ENCODE measurements around the gene FSD1.

FSD1 gene

GRCh38 chr19:4322942-4323665 is 18.7 kb downstream of the FSD1 start:
- Histone ChIP-seq H3K9me3 (ENCODE audit: insufficient read depth, low read length) (no peaks in the 10 kb centered on the region), H2AFZ (ENCODE audit: low read depth, low read length) (no peak overlapping the region), H3K4me3 (ENCODE audit: low read length) (no peak overlapping the region), H4K20me1 (ENCODE audit: insufficient read depth, low read length) (no peaks in the 10 kb centered on the region), H3K4me1 (ENCODE audit: low read length) (no peaks in the 10 kb centered on the region), H3K4me2 (ENCODE audit: low read length) (no peak overlapping the region), H3K79me2 (ENCODE audit: low read length) (no peaks in the 10 kb centered on the region), H3K36me3 (replicated peaks; ENCODE audit: low read depth, low read length) (peaks cover 9% of the 10 kb centered on the region), H3K27me3 (ENCODE audit: low read depth, low read length) (no peaks in the 10 kb centered on the region), H3K27ac (ENCODE audit: low read length) (no peak overlapping the region), H3K9ac (ENCODE audit: low read length) (no peak overlapping the region)
- TF ChIP-seq EZH2phosphoT487 (IDR thresholded peaks at IDR 0.05; ENCODE audit: low read depth) = no peak
- no peak for TF ChIP-seq CTCF (IDR thresholded peaks at IDR 0.05; ENCODE audit: low read depth, low read length)

GRCh38 chr19:4323692-4324091 is 19.3 kb downstream of the FSD1 start:
- no peaks in the 10 kb centered on the region for H4K20me1 ChIP-seq (ENCODE audit: insufficient read depth, low read length)
- H3K27me3 ChIP-seq (ENCODE audit: low read depth, low read length) = no peaks in the 10 kb centered on the region
- no peak overlapping the region for H3K27ac ChIP-seq (ENCODE audit: low read length)
- no peak overlapping the region for H2AFZ ChIP-seq (ENCODE audit: low read depth, low read length)
- H3K9ac ChIP-seq (ENCODE audit: low read length) = no peak overlapping the region
- TF ChIP-seq CTCF (IDR thresholded peaks at IDR 0.05; ENCODE audit: low read depth, low read length) (no peak), EZH2phosphoT487 (IDR thresholded peaks at IDR 0.05; ENCODE audit: low read depth) (no peak)
- H3K9me3 ChIP-seq (ENCODE audit: insufficient read depth, low read length) = no peaks in the 10 kb centered on the region
- no peaks in the 10 kb centered on the region for H3K79me2 ChIP-seq (ENCODE audit: low read length)
- H3K4me2 ChIP-seq (ENCODE audit: low read length) = no peak overlapping the region
- H3K36me3 ChIP-seq (replicated peaks; ENCODE audit: low read depth, low read length) = peaks cover 7% of the 10 kb centered on the region
- H3K4me3 ChIP-seq (ENCODE audit: low read length) = no peak overlapping the region
- H3K4me1 ChIP-seq (ENCODE audit: low read length) = no peaks in the 10 kb centered on the region

GRCh38 chr19:4324228-4324627 is 19.8 kb downstream of the FSD1 start:
- no peak overlapping the region for H3K9ac ChIP-seq (ENCODE audit: low read length)
- no peak for TF ChIP-seq CTCF (IDR thresholded peaks at IDR 0.05; ENCODE audit: low read depth, low read length)
- no peaks in the 10 kb centered on the region for H3K79me2 ChIP-seq (ENCODE audit: low read length)
- H3K4me3 ChIP-seq (ENCODE audit: low read length) = no peak overlapping the region
- peaks cover 2% of the 10 kb centered on the region for H3K36me3 ChIP-seq (replicated peaks; ENCODE audit: low read depth, low read length)
- H3K27me3 ChIP-seq (ENCODE audit: low read depth, low read length) = no peaks in the 10 kb centered on the region
- H2AFZ ChIP-seq (ENCODE audit: low read depth, low read length) = no peak overlapping the region
- no peak overlapping the region for H3K4me2 ChIP-seq (ENCODE audit: low read length)
- H3K27ac ChIP-seq (ENCODE audit: low read length) = no peak overlapping the region
- H3K4me1 ChIP-seq (ENCODE audit: low read length) = no peaks in the 10 kb centered on the region
- H3K9me3 ChIP-seq (ENCODE audit: insufficient read depth, low read length) = no peaks in the 10 kb centered on the region
- no peaks in the 10 kb centered on the region for H4K20me1 ChIP-seq (ENCODE audit: insufficient read depth, low read length)

- Histone ChIP-seq H3K9ac (ENCODE audit: low read length) (no peak overlapping the region), H3K27me3 (ENCODE audit: low read depth, low read length) (no peaks in the 10 kb centered on the region), H3K4me3 (ENCODE audit: low read length) (no peak overlapping the region), H3K27ac (ENCODE audit: low read length) (no peak overlapping the region), H3K79me2 (ENCODE audit: low read length) (no peaks in the 10 kb centered on the region), H3K4me1 (ENCODE audit: low read length) (no peaks in the 10 kb centered on the region), H3K9me3 (ENCODE audit: insufficient read depth, low read length) (no peaks in the 10 kb centered on the region), H4K20me1 (ENCODE audit: insufficient read depth, low read length) (no peaks in the 10 kb centered on the region), H3K4me2 (ENCODE audit: low read length) (no peak overlapping the region), H3K36me3 (replicated peaks; ENCODE audit: low read depth, low read length) (peaks cover 2% of the 10 kb centered on the region), H2AFZ (ENCODE audit: low read depth, low read length) (no peak overlapping the region)
- TF ChIP-seq CTCF (IDR thresholded peaks at IDR 0.05; ENCODE audit: low read depth, low read length) = no peak
- no peak for TF ChIP-seq EZH2phosphoT487 (IDR thresholded peaks at IDR 0.05; ENCODE audit: low read depth)
Observed at GRCh38 chr19:4326215-4326836, 21.9 kb downstream of the FSD1 start.

All from OCI-LY3 (cell line).